ENCODE data around the gene NEK6.

NEK6 gene

DNA sequence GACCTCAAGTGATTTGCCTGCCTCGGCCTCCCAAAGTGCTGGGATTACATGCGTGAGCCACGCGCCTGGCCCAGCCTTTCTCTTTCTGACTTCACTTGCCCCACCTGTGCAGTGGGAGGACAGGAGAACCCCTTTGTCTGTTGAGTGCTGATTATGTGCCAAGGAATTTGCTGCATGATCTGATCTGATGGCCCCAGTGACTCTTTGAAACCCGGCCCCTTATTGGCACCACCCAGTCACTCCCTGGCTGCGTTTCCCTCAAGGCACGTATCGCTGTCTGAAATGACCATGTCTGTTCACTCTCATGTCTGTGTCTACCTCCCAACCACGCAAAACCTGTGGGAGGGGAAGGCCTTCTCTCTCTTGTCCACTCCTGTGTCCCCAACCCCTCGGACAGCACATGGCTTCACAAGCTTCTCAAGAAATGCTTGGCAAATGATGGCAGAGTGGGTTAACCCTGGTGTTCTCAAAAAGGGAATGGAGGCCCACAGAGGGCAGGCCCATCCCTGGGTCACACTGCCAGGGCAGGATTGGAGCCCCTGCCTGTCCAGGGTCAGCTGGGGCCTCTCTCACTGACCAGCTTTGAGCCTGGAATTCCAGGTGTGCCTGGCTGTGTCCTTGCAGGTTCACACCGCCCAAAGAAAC lies 21.9 kb downstream of the NEK6 start:
- DNase-seq (ENCODE audit: low read depth): no peak

DNA sequence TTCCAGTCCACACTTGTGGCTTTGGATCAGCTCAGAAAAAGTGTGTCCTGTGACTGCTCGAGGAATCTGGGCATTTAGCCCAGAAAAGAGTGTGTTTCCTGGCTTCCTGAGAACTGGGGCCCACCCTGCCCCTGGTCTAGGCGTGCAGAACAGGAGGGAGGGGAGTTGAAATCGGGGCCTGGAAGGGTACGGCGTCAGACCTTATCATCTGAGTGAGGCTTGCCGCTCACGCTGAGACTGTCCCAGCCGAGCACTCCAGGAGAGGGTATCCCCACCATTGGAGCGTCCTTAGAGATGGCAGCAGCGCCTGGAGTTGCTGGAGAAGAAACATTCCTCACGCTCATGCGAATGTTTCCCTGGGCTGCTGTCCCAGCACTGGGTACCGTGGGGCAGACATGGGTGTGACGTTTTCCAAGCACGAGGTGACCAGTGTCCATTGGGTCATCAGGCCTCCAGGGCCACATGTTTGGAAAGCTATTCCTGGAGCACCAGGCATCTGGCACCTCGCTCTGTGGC lies 22.5 kb downstream of the NEK6 start:
- no peak for DNase-seq (ENCODE audit: low read depth)

DNA sequence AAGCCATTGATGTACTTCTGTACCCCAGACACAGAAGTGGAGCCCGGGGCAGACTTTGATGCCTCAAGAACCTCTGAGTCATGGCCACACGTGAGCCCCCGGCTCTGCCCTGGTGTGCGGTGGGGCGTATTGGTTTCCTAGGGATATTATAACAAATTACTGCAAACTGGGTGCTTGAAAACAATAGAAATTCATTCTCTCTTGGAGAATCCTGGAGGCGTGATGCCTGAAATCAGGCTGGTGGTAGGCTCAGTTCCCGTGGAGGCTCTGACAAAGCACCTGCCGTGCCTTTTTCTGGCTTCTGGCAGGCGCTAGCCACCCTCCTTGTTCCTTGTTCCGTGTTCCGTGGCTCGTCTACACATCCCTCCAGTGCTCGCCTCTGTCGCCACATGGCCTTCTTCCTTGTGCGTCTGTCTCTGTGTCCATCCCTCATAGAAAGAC lies 24.2 kb downstream of the NEK6 start:
- DNase-seq (ENCODE audit: low read depth): no peak

GRCh38 chr9:124282442-124283227 lies 24.9 kb downstream of the NEK6 start:
- DNase-seq (ENCODE audit: low read depth): no peak

GRCh38 chr9:124283228-124283814 lies 25.6 kb downstream of the NEK6 start:
- DNase-seq (ENCODE audit: low read depth): no peak

- DNase-seq (ENCODE audit: low read depth): no peak
Measured at GRCh38 chr9:124284237-124284831, 26.6 kb downstream of the NEK6 start.

- no peak for DNase-seq (ENCODE audit: low read depth)
Measured at GRCh38 chr9:124284940-124285441, 27.2 kb downstream of the NEK6 start.

DNA sequence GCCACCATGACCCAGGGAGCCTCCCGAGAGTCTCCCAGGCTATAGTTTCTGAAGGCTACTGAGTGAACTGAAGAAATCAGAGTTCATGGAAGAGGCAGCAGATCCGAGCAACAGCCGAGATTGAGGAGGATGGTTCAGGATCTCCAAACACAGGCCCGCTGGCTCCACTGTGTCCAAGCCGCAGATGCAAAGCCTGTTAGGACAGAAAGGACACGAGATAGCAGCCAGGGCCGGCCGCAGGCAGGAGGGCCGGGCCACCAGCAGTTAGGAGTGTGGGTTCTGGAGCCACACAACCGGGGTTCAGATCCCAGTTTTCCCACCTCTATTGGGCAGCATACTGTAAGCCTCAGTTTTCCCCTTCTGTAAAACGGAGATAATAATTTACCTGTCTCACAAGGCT lies 27.7 kb downstream of the NEK6 start:
- no peak for DNase-seq (ENCODE audit: low read depth)

DNA sequence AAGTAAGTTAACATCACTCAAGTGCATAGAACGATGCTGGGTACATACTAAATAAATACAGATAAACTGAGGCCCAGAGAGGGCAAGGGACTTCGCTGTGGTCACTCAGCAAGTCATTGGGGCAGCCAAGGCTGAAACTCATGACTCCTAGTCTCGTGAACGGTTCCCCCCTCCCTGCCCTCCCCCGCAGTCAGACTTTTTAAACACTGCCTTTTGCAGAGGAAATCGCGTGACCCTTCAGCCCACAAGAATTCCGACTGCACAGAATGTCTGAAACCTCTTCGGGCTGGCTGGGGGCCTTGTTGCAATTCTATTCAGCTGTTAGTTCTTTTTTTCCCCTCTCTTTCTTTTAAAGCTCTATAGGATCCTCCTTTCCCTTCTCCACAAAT lies 28.1 kb downstream of the NEK6 start:
- no peak for DNase-seq (ENCODE audit: low read depth)

GRCh38 chr9:124286292-124286931 lies 28.7 kb downstream of the NEK6 start:
- DNase-seq (ENCODE audit: low read depth): no peak

DNA sequence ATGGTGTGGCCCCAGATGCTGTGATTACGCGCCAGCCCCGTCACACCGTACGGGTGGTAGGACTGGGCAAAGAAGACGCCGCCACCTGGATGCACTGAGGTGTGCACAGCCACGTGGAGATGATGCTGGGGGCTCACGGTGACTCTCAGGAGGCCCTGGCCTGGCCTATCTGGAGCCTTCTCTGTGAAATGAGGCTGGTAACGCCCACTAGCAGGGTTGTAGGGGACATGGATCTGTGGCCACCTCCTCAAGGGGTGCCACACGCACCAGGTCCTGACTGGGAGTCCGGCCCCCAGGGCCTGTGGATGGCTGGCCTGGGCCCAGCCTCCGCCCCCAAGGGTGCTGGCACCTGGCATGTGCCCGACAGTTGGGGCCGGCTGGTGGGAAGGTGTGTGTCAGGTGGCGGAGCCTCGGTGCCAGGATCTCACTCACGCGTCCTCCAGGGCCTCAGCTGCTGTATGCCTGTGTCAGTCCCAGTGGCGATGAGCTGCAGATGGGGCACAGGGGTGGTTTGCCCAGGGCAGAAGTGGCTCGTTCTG lies 32.4 kb downstream of the NEK6 start:
- no peak for DNase-seq (ENCODE audit: low read depth)

DNA sequence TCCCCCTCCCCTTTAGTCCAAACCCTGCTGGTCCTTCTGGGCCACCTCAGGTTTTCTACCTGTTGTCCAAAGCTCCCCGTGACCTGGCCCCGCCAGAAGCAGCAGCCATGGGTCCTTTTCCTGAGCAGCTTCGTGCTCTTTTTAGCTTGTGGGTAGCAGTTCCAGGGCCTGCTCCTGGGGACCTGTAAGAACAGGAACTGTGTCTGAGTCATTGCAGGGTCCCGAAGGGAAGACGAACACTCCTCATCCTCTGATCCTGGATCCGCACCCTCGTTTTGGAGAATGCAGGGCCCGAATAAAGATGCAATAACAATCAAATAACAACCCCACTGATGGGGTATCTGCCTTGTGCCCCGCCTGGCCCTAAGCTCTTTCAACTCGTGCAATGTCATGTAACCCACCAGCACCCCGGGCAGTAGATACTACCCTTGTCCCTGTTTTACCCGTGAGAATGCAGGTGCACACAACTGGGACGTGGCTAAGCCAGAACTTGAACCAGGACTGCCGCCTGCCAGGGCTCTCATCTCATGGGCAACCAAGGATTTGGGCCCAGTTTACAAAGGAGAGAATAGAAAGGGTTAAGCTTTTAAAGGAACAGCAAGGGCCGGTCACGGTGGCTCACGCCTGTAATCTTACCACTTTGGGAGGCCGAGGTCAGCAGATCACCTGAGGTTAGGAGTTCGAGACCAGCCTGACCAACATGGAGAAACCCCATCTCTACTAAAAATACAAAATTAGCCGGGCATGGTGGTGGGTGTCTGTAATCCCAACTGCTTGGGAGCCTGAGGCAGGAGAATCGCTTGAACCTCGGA lies 33.2 kb downstream of the NEK6 start:
- no peak for DNase-seq (ENCODE audit: low read depth)

GRCh38 chr9:124291801-124292396 lies 34.1 kb downstream of the NEK6 start:
- DNase-seq (ENCODE audit: low read depth): no peak

DNA sequence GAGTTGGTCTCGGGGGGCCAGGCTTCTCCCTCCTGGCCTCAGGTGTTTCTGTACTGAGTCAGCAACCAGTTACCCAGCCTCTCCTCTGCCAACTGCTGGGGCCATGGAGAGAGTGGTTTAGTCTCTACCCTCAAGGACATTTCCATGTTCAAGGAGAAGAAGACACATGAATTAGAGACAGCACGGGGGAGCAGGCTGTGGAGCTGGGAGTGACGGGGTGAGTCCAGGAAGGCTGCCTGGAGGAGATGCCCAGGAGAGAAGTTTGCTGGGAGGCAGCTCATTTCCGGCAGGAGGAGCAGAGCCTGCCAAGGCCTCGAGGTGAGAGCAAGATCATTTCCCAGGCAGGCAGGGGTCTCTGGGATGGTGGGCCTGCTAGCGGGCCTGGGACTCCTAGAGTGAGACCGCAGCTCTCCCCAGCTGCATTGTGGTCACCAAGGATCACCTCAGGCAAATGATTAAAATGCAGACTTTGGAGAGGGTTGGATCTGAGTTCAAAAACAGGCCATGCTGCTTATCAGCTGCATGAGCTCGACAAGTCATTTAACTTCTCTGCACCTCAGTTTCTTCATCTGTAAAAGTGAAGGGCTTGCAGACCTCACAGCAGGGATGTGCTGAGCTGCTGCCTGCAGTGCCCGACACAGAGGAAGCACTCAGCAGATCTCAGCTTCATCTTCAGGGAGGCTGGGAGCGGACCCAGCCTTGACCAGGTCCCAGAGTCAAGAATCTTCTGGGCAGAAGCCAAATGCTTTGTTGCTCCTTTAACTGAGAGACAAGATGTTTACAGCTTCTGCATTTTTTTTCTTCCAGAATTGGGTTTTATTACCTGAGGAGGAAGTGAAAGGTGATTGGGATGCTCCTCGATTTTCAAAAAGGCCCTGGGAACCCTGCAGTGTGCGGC lies 35.2 kb downstream of the NEK6 start:
- DNase-seq (ENCODE audit: low read depth): no peak

DNA sequence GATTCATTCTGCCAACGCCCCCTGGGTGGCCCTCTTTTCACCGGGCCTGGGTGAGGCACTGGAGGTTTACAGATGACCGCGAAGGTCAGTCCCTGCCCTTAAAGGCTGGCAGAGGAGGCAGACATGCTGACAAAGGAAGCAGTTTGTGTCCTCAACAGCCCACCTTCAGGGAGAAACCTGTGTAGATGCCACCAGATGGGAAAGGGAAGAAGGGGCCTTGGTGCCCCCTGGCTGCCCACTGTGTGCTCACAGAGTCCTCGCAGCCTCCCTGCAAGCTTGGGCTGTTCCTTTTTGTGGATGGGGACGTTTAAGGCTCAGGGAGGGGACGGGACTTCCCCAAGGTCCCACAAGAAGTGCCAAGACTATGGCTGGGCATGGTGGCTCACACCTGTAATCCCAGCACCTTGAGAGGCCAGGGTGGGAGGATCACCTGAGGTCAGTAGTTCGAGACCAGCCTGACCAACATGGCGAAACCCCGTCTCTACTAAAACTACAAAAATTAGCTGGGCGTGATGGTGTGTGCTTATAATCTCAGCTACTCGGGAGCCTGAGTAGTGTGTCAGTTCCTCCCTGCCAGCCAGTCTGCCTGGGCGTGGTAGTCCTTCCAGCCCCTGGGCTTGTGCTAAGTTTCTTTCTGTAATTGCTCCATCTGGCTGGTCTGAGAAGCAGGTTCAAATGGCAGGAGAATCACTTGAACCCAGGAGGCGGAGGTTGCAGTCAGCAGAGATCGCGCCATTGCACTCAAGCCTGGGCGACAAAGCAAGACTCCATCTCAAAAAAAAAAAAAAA lies 36.2 kb downstream of the NEK6 start:
- DNase-seq (ENCODE audit: low read depth): no peak

DNA sequence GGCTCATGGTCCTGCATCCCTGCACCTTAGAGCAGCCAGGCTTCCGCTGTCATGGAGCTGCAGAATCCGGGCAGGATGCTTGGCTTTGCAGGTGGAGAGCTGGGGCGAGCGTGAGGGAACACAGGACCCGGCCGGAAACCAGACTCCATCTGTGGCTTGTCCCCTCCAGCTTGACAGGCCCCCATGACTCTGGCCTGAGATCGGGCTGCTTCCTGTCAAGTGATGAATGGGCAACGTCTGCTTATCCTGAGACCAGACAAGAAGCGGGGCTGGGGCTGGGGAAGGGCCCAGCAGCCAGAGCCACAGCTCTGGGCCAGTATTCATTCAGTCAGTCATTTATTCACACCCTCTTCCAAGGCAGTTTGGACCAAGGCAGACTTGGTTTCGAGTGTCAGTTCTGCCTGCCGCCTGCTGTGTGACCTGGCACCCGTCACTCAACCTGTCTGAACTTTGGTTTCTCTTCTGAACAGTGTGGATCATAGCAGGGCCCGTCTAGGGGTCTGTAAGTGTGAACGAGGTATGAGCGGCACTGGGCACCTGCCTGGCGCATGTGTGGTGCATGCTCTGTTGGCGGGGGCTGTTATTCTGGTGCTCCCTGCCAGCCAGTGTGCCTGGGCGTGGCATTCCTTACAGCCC lies 37.5 kb downstream of the NEK6 start:
- no peak for DNase-seq (ENCODE audit: low read depth)

DNA sequence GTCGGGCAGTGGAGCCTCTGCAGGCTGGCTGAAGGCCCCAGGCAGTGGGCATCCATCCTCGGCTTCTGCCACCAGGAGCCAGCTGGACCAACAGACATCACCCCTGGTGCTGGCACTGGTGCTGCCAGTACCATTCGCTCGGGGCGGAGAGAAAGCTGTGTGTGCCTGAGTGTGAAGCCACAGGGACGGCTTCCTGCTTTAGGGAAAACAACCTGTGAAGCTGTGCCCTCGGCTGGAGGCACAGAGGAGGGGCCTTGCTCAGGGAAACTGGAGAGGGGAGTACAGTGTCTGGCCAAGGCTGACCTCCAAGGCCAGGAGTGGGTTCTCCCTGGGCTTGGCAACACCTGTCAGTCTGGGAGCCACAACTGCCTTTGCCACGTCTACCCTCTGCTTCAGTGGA lies 38.3 kb downstream of the NEK6 start:
- DNase-seq (ENCODE audit: low read depth): no peak
